ENCODE data around the gene N4BP2L2. TPM values are rescaled to one million over a fixed set of nuclear protein-coding genes. Genes with fewer than 3 reads are reported as not detected.

The N4BP2L2 gene
- total RNA-seq, 1 donor from 2014 or later: 153 TPM

DNA sequence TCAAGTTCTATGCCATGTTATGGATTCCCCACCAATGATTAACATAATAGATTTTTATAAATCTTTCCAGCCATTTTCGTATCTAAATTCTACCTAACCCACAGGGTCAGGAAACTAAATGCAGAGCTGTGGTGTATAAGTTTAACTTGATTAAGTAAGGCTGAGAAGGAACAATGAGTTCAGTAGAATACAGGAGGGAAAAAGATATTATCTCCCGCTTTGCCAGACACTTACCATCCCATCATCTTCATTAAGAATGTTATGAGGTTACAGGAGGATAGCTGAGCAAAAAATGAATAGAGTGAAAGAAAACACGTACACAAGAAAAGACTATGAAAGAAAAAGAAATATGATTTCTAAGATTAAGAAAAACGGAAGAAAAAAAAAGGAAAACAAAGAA, 27.1 kb downstream of the N4BP2L2 start:
- H3K4me1 Mint-ChIP-seq: no peaks in the 10 kb centered on the region
- Histone ChIP-seq H3K27me3 (no peaks in the 10 kb centered on the region), H4K20me1 (ENCODE audit: low read depth) (no peaks in the 10 kb centered on the region), H3F3A (ENCODE audit: low read depth) (no peaks in the 10 kb centered on the region), H3K4me1 (no peaks in the 10 kb centered on the region), H3K79me2 (ENCODE audit: low read depth) (no peaks in the 10 kb centered on the region), H3K9ac (no peak overlapping the region), H3K9me3 (ENCODE audit: low read depth) (no peaks in the 10 kb centered on the region), H3K4me3 (no peak overlapping the region), H3K4me2 (no peak overlapping the region), H3K27ac (no peak overlapping the region), H2AFZ (replicated peaks) (no peak overlapping the region), H3K36me3 (peaks cover 4% of the 10 kb centered on the region)
- no peak overlapping the region for H3K27ac Mint-ChIP-seq
- no peaks in the 10 kb centered on the region for H3K27me3 Mint-ChIP-seq (ENCODE audit: insufficient read depth, low read depth)
- DNase-seq (ENCODE audit: low spot score): no peak
- H3K4me3 Mint-ChIP-seq: no peak overlapping the region
- H3K36me3 Mint-ChIP-seq: peaks cover 18% of the 10 kb centered on the region
- TF ChIP-seq, protein P1, sequence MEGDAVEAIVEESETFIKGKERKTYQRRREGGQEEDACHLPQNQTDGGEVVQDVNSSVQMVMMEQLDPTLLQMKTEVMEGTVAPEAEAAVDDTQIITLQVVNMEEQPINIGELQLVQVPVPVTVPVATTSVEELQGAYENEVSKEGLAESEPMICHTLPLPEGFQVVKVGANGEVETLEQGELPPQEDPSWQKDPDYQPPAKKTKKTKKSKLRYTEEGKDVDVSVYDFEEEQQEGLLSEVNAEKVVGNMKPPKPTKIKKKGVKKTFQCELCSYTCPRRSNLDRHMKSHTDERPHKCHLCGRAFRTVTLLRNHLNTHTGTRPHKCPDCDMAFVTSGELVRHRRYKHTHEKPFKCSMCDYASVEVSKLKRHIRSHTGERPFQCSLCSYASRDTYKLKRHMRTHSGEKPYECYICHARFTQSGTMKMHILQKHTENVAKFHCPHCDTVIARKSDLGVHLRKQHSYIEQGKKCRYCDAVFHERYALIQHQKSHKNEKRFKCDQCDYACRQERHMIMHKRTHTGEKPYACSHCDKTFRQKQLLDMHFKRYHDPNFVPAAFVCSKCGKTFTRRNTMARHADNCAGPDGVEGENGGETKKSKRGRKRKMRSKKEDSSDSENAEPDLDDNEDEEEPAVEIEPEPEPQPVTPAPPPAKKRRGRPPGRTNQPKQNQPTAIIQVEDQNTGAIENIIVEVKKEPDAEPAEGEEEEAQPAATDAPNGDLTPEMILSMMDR (IDR thresholded peaks at IDR 0.05): no peak
- no peak for TF ChIP-seq EZH2phosphoT487 (IDR thresholded peaks at IDR 0.05)
- TF ChIP-seq EZH2 (IDR thresholded peaks at IDR 0.05): no peak
- no peaks in the 10 kb centered on the region for H3K9me3 Mint-ChIP-seq

DNA sequence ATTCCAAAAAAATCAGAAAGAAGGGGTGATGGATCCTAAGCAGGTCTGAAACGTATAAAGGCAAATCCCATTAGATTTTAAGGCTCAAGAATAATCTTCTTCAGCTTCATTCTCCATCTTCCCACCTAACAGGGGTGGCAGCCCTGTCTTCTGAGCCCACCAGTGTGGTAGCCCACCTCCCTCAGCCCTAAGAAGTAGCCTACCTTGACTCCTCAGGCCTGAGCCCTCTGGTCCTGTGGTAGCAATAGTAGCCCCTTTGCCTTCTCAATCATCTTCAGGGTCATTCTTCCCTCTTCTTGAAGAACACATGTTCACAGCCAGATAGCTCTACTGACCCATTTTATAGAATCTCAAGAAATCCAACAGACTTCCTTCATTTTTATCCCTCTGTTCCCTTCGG, 33.7 kb downstream of the N4BP2L2 start:
- no peak overlapping the region for H3K4me3 Mint-ChIP-seq
- H3K27me3 Mint-ChIP-seq (ENCODE audit: insufficient read depth, low read depth): no peaks in the 10 kb centered on the region
- H3K4me2 ChIP-seq: no peak overlapping the region

DNA sequence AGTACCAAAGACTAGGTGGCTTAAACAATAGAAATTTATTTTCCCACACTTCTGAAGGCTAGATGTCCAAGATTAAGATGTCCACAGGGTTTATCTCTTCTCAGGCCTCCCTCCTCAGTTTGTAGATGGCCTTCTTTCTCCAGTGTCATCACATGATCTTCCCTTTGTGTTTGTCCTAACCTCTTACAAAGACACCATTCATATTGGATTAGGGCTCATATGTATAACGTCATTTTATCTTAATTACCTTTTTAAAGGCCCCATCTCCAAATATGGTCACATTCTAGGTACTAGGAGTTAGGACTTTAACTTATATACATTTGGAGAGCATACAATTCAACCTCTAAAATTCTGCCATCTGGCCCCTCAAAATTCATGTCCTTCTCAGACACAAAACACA, 34.3 kb downstream of the N4BP2L2 start:
- Histone ChIP-seq H3K27ac (peak overlapping the region; percentile 57), H3K9ac (no peak overlapping the region), H3K4me2 (peak overlapping the region; percentile 11), H3K4me1 (peaks cover 6% of the 10 kb centered on the region), H3K79me2 (ENCODE audit: low read depth) (no peaks in the 10 kb centered on the region), H2AFZ (replicated peaks) (no peak overlapping the region), H3K27me3 (no peaks in the 10 kb centered on the region), H4K20me1 (ENCODE audit: low read depth) (no peaks in the 10 kb centered on the region), H3F3A (ENCODE audit: low read depth) (no peaks in the 10 kb centered on the region), H3K36me3 (no peaks in the 10 kb centered on the region), H3K9me3 (ENCODE audit: low read depth) (no peaks in the 10 kb centered on the region), H3K4me3 (no peak overlapping the region)
- H3K4me1 Mint-ChIP-seq: no peaks in the 10 kb centered on the region
- H3K36me3 Mint-ChIP-seq: peaks cover 14% of the 10 kb centered on the region
- TF ChIP-seq, protein P1 (IDR thresholded peaks at IDR 0.05): no peak
- TF ChIP-seq EZH2phosphoT487 (IDR thresholded peaks at IDR 0.05) (no peak), EZH2 (IDR thresholded peaks at IDR 0.05) (no peak)
- no peaks in the 10 kb centered on the region for H3K9me3 Mint-ChIP-seq
- no peaks in the 10 kb centered on the region for H3K27me3 Mint-ChIP-seq (ENCODE audit: insufficient read depth, low read depth)
- no peak for DNase-seq (ENCODE audit: low spot score)
- no peak overlapping the region for H3K4me3 Mint-ChIP-seq
- no peak overlapping the region for H3K27ac Mint-ChIP-seq

More for the DNA sequence above, 33.7 kb downstream of the N4BP2L2 start:
- no peak overlapping the region for H3K9ac ChIP-seq
- no peaks in the 10 kb centered on the region for H3F3A ChIP-seq (ENCODE audit: low read depth)
- H3K9me3 ChIP-seq (ENCODE audit: low read depth): no peaks in the 10 kb centered on the region
- no peaks in the 10 kb centered on the region for H3K79me2 ChIP-seq (ENCODE audit: low read depth)
- no peaks in the 10 kb centered on the region for H3K36me3 ChIP-seq
- Mint-ChIP-seq H3K4me1 (no peaks in the 10 kb centered on the region), H3K9me3 (no peaks in the 10 kb centered on the region), H3K36me3 (peaks cover 14% of the 10 kb centered on the region), H3K27ac (no peak overlapping the region)
- TF ChIP-seq, protein P1 (IDR thresholded peaks at IDR 0.05): no peak
- TF ChIP-seq EZH2phosphoT487 (IDR thresholded peaks at IDR 0.05) (no peak), EZH2 (IDR thresholded peaks at IDR 0.05) (no peak)
- H3K4me3 ChIP-seq: no peak overlapping the region
- no peak overlapping the region for H2AFZ ChIP-seq (replicated peaks)
- H4K20me1 ChIP-seq (ENCODE audit: low read depth): no peaks in the 10 kb centered on the region
- no peak for DNase-seq (ENCODE audit: low spot score)
- H3K27ac ChIP-seq: no peak overlapping the region
- H3K4me1 ChIP-seq: peaks cover 6% of the 10 kb centered on the region
- H3K27me3 ChIP-seq: no peaks in the 10 kb centered on the region

All from neural progenitor cell (in vitro differentiated cells).